Stomach (tissue), 4 donors: ENCODE data around the gene CDK9.

ENCODE experiments used
- EP300 ChIP-seq: sonication (generic); formaldehyde crosslinking; IDR thresholded peaks from one replicate; pipeline ENCODE4 v1.6.1; 2017; ENCODE audit warnings: antibody characterized with exemption
- POLR2A ChIP-seq, 4 donors: fragments of 450-650 bp; IDR thresholded peaks; one replicate each; pipeline ENCODE4 v1.6.1; 2016; ENCODE audit warnings: antibody characterized with exemption in 4 of 4, control low read depth in 2 of 4, mild to moderate bottlenecking in 1 of 4, moderate library complexity in 1 of 4
- POLR2AphosphoS5 ChIP-seq, 3 donors: sonication (generic); formaldehyde crosslinking; IDR thresholded peaks; one replicate each; pipeline ENCODE4 v1.6.1; 2016; ENCODE audit warnings: antibody characterized with exemption in 3 of 3
- TF ChIP-seq, protein P1 (sequence below), 7 experiments: fragments of 450-650 bp in 4 of 7; fragments of 200-600 bp in 3 of 7; sonication (generic) in 3 of 7; IDR thresholded peaks; one replicate each; pipeline ENCODE4 v1.5.1; 2016 to 2019; ENCODE audit warnings: antibody characterized with exemption in 7 of 7, control low read depth in 2 of 7, mild to moderate bottlenecking in 1 of 7

DNA sequence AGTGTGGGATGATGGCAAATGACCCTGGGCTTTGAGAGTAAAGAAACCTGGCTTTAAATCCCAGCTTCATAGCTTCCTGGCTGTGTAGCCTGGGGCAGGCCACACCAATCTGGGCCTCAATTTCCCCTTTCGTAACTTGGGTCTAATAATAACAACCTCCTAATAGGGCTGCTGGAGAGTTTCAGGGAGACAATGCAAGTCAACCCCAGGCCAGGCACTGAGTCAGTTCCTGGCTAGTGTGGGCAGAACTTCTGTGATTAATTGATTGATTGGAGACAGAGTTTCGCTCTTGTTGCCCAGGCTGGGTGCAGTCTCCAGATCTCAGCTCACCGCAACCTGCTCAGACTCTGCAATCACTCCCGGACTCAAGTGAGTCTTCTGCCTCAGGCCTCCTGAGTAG is 4.0 kb upstream of the CDK9 start:
- TF ChIP-seq, protein P1, sequence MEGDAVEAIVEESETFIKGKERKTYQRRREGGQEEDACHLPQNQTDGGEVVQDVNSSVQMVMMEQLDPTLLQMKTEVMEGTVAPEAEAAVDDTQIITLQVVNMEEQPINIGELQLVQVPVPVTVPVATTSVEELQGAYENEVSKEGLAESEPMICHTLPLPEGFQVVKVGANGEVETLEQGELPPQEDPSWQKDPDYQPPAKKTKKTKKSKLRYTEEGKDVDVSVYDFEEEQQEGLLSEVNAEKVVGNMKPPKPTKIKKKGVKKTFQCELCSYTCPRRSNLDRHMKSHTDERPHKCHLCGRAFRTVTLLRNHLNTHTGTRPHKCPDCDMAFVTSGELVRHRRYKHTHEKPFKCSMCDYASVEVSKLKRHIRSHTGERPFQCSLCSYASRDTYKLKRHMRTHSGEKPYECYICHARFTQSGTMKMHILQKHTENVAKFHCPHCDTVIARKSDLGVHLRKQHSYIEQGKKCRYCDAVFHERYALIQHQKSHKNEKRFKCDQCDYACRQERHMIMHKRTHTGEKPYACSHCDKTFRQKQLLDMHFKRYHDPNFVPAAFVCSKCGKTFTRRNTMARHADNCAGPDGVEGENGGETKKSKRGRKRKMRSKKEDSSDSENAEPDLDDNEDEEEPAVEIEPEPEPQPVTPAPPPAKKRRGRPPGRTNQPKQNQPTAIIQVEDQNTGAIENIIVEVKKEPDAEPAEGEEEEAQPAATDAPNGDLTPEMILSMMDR (IDR thresholded peaks at IDR 0.05), result no peak
- TF ChIP-seq POLR2A (IDR thresholded peaks at IDR 0.05) (no peak), POLR2AphosphoS5 (IDR thresholded peaks at IDR 0.05) (no peak), EP300 (no peak)
